Posterior vena cava (tissue), 2 donors: ENCODE data around the gene ENOX2. TPM values are rescaled to one million over a fixed set of nuclear protein-coding genes. Genes with fewer than 3 reads are reported as not detected.

ENCODE experiments used
- DNase-seq: peaks from one replicate; pipeline ENCODE4 v3.0.0-alpha.2; 2020; ENCODE audit warnings: low spot score
- intact Hi-C, 2 donors: fragments of 100-400 bp; cut with DNase I; formaldehyde crosslinking; loops; one replicate each; pipeline versions ENCODE4 v1.14.1 to v1.14.2; 2022 to 2023
- total RNA-seq, 2 donors: library from RNA; stranded (reverse); fragmentation: NEBNext Ultra II Directional; extraction: Animal tissue kit (Norgen Biotek cat#: 25700); gene quantifications; one replicate each; pipeline ENCODE4 v1.2.1, GENCODE V29; 2021
- donor health status: DM: yes; HTN: yes; CAD: no.
- donor health status: DM: yes; HTN: yes; CAD: no.

Gene ENOX2
- total RNA-seq, 2 donors from 2014 or later = 21.1 to 23.6 TPM

GRCh38 chrX:130672214-130672613, 230.8 kb downstream of the ENOX2 start:
- intact Hi-C loops = no loop called here
- no peak for DNase-seq

DNA sequence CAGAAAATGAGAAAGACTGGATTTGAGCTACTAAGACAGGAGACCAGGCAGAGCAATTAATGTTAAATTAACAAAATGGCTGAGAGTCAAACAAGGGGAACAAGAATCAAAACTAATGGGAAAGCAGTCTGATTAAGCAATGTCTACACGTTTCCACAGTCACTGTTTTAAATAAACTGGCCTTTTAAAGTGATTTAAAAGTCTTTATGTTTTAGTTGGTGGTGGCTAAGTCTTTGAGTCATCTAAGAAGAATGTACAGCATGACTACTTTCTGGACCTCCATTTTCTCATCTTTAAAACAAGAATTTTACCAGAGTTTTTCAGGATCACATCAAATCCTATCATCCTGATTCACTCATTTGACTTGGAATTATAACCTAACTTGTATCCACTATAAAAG, 233.8 kb downstream of the ENOX2 start:
- no peak for DNase-seq
- intact Hi-C loops = no loop called here

- no peak for DNase-seq
- intact Hi-C loops = no loop called here
Measured at GRCh38 chrX:130665263-130665662, 237.7 kb downstream of the ENOX2 start.

DNA sequence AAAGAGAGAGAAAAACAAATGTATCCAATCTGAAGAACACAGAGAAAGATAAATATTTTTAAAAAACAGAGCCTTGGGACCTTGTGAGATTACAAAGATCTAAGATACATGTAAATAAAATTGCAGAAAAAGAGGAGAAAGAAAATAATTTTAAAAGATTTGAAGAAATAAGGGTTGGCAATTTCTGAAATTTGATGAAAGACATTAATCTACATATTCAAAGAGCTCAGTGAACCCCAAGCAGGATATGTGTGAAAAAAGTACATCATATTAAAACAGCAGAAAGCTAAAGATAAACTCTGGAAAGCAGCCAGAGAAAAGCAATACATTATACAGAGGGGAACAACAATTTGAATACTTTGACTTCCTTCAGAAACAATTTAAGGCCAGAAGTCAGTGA, 244.7 kb downstream of the ENOX2 start:
- DNase-seq = no peak
- intact Hi-C loops = no loop called here

GRCh38 chrX:130654409-130654950, 248.5 kb downstream of the ENOX2 start:
- intact Hi-C loops = no loop called here
- DNase-seq = no peak

- no peak for DNase-seq
- intact Hi-C loops = no loop called here
Measured at GRCh38 chrX:130652824-130653578, 250.0 kb downstream of the ENOX2 start.

DNA sequence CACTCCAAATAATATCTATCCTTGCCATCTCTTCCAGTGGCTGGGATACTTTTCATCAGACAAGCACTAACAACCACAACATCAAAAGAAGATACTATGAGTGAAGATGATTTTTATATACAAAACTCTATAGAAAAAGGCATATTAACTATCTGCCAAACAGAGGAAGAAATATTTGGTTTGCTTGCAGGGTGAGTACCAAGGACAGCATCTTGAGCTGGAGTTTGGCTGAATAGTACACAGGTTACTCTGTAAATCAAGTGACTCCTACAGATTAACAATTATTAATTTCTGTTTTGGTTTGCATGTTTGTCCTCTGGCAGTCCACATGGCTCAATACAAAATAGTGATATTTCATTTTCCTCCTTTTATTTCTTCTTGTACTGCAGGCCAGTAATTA, 253.3 kb downstream of the ENOX2 start:
- intact Hi-C loops = loop anchor here in 1 of 2 donors (5.0 kb wide), 1 partner anchor 1222 kb away; no protein-coding TSS in a partner anchor
- DNase-seq = no peak

- intact Hi-C loops = loop anchor here in 1 of 2 donors (5.0 kb wide), 1 partner anchor 1220 kb away; no protein-coding TSS in a partner anchor
- no peak for DNase-seq
Measured at GRCh38 chrX:130647468-130647867, 255.5 kb downstream of the ENOX2 start.

- no peak for DNase-seq
- intact Hi-C loops = loop anchor here in 1 of 2 donors (5.0 kb wide), 1 partner anchor 1219 kb away; no protein-coding TSS in a partner anchor
Measured at GRCh38 chrX:130645955-130646583, 256.9 kb downstream of the ENOX2 start.

- intact Hi-C loops = no loop called here
- no peak for DNase-seq
Measured at GRCh38 chrX:130637591-130637990, 265.4 kb downstream of the ENOX2 start.

- no peak for DNase-seq
- intact Hi-C loops = no loop called here
Measured at GRCh38 chrX:130636277-130636676, 266.7 kb downstream of the ENOX2 start.

DNA sequence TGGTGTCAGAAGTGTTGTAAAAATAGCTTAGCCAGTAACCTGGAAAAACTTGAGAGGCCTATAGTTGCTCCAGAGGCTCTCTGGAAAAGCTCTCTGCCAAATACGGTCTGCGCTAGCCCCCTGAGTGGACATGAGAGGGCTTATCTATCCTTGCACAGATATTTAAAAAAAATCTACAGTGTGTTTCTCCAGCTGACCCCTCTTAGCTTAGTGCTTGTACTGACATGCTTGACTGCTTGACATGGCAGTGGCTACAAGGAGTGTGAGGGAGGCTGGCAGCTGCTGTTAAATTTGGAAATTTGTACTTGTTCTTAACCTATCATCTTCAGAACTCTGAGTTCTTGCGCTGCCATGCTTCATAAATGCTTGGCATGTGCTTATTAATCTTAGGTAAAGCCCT, 272.0 kb downstream of the ENOX2 start:
- no peak for DNase-seq
- intact Hi-C loops = no loop called here

GRCh38 chrX:130628516-130628915, 274.5 kb downstream of the ENOX2 start:
- intact Hi-C loops = no loop called here
- no peak for DNase-seq

DNA sequence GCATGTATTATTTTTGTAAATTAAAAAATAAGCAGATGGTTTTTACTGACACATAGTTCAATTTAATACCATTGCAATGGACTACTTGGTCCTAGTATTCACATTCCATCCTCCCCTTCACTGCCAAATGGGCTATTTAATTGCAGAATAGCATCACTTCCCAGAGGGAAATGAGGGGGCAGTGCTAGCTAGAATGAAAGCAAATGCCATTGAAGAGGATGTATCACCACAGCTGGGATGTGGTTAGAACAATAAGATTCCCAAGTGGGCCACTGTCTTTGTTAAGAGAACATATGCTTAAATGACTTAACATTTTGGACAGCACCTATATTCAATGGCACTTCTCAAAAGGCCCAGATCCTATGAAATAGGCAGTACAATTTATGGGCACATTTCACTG, 276.5 kb downstream of the ENOX2 start:
- DNase-seq = no peak
- intact Hi-C loops = no loop called here

DNA sequence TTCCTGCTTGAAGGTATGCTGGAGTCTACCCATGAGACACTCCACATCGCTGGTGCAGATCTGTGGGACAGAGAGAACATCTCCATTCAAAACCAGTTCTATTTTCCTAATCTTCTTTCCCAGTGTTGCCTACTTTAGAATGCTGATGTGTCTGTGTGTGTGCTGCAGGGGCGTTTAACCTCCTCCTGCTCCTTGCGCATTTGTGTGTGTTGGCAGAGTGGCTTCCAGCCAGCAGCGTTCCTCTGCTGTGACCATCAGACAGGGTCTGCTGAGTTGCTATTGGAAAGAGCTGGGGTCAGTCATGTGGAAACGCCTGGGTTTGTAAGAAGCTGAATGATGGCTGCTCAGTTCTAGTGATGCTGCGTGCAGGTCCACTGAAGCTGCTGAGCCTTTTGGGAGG, 277.6 kb downstream of the ENOX2 start:
- no peak for DNase-seq
- intact Hi-C loops = no loop called here

- intact Hi-C loops = no loop called here
- no peak for DNase-seq
Measured at GRCh38 chrX:130623518-130623917, 279.5 kb downstream of the ENOX2 start.

DNA sequence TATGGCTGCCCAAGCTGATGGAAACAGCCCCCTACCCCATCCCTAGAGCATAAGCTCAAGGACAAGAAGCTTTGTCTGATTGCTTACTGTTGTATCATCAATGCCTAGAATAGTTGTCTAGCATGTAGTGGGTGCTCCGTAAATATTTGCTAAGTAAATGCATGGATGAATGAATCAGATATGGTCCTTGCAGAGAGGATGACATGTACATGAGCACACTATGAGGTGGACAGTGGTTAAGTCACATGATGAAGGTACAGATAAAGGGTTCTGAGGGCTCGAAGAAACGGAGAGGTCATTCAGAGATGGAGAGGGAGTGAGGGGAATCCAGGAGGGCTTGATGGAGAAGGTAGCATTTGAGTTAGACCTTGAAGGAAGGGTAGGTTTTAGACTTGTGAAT, 287.1 kb downstream of the ENOX2 start:
- no peak for DNase-seq
- intact Hi-C loops = no loop called here

DNA sequence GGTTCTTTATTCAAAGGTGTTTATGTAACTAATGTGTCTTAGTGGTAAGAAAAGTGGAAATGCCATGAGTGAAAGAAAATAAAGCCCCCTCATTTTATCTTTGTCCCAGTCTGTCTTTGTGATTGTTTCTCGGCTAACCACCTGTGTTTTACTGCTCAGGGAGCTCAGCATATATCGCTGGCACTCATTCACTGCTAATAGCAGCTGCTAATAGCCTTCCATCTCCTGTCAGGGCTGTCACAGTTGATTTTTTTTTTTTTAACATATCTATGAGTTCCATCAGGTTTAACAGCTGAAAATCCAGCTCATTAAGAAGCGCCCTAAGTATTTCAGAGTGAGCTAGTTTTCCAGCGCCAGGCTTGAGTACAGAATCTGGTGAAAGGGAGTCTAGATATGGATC, 295.6 kb downstream of the ENOX2 start:
- intact Hi-C loops = loop anchor here in 1 of 2 donors (1.0 kb wide), 1 partner anchor 33 kb away; no protein-coding TSS in a partner anchor
- DNase-seq = no peak

DNA sequence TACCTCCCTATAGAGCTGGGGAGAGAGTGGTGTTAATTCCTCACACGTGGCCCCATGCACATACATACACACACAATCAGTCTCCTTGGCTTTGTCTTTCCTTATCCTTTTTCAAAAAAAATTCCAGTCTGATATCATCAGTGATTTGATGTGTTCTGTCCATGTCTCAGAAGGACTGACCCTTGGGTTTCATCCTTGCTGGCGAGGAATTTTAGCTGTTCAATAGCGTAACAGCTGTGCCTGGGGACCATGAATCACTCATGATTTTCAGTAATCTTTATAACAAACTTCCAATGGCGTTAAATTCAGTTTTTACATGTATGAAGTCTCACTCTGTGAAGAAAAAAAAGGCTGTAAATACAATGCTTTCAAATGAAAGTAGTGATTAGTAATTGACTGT, 296.6 kb downstream of the ENOX2 start:
- DNase-seq = no peak
- intact Hi-C loops = no loop called here

GRCh38 chrX:130604882-130605281, 298.1 kb downstream of the ENOX2 start:
- no peak for DNase-seq
- intact Hi-C loops = no loop called here
